GM23338 (cell line): ENCODE results near the gene THSD4. TPM values are rescaled to one million over a fixed set of nuclear protein-coding genes. Genes with fewer than 3 reads are reported as not detected.

Experiments
- ATAC-seq: fragments of 200-7000 bp; cut with Tn5 transposase; 3 replicates; pipeline ENCODE4 v1.9.1; 2020
- DNase-seq: peaks from one replicate; pipeline ENCODE4 v3.0.0-alpha.2; 2015; ENCODE audit warnings: low spot score
- H2AFZ ChIP-seq: fragments of 200-600 bp; sonication (generic); 2 replicates; pipeline ENCODE4 v1.8.0; 2016; ENCODE audit warnings: antibody characterized with exemption, mild to moderate bottlenecking, moderate library complexity
- H3F3A ChIP-seq: fragments of 200-600 bp; sonication (generic); replicated peaks from 2 replicates; pipeline ENCODE4 v1.8.0; 2017; ENCODE audit warnings: antibody characterized with exemption, mixed run types, low read depth
- H3K27ac ChIP-seq: fragments of 200-600 bp; sonication (generic); 2 replicates; pipeline ENCODE4 v1.6.1; 2016; ENCODE audit warnings: low read depth
- H3K27me3 ChIP-seq: fragments of 200-600 bp; sonication (generic); 2 replicates; pipeline ENCODE4 v1.8.0; 2016; ENCODE audit warnings: mild to moderate bottlenecking, mixed run types, moderate library complexity; ENCODE audit not compliant: insufficient read depth
- H3K36me3 ChIP-seq: fragments of 200-600 bp; sonication (generic); 2 replicates; pipeline ENCODE4 v1.8.0; 2016; ENCODE audit warnings: mild to moderate bottlenecking; ENCODE audit not compliant: insufficient read depth
- H3K4me1 ChIP-seq: fragments of 200-600 bp; sonication (generic); 2 replicates; pipeline ENCODE4 v1.8.0; 2016; ENCODE audit warnings: mild to moderate bottlenecking, moderate library complexity; ENCODE audit not compliant: insufficient read depth
- H3K4me2 ChIP-seq: fragments of 200-600 bp; sonication (generic); 2 replicates; pipeline ENCODE4 v1.7.1; 2017; ENCODE audit warnings: mixed run types
- H3K4me3 ChIP-seq: fragments of 200-600 bp; sonication (generic); 2 replicates; pipeline ENCODE4 v1.6.1; 2016; ENCODE audit warnings: mixed run types
- H3K79me2 ChIP-seq: fragments of 200-600 bp; sonication (generic); replicated peaks from 2 replicates; pipeline ENCODE4 v1.8.0; 2017; ENCODE audit warnings: mild to moderate bottlenecking; ENCODE audit not compliant: insufficient read depth
- H3K9me2 ChIP-seq: fragments of 200-600 bp; sonication (generic); 2 replicates; pipeline ENCODE4 v1.8.0; 2017; ENCODE audit not compliant: insufficient read depth
- H4K20me1 ChIP-seq: fragments of 200-600 bp; sonication (generic); replicated peaks from 2 replicates; pipeline ENCODE4 v1.8.0; 2017; ENCODE audit warnings: mild to moderate bottlenecking; ENCODE audit not compliant: insufficient read depth
- H3K27ac Mint-ChIP-seq: 2 replicates; pipeline ENCODE4 v1.8.0; 2020; ENCODE audit warnings: inconsistent platforms, mild to moderate bottlenecking, moderate library complexity, mixed read lengths
- H3K27me3 Mint-ChIP-seq: 3 replicates; pipeline ENCODE4 v1.8.0; 2022; ENCODE audit warnings: low read depth, mild to moderate bottlenecking, moderate library complexity, mixed read lengths, inconsistent platforms; ENCODE audit not compliant: insufficient read depth, poor library complexity
- H3K36me3 Mint-ChIP-seq: 3 replicates; pipeline ENCODE4 v1.8.0; 2021; ENCODE audit warnings: low read depth, mild to moderate bottlenecking, inconsistent platforms, moderate library complexity, mixed read lengths
- H3K4me1 Mint-ChIP-seq: 3 replicates; pipeline ENCODE4 v1.8.0; 2020; ENCODE audit warnings: mild to moderate bottlenecking, inconsistent platforms, mixed read lengths
- H3K4me3 Mint-ChIP-seq: 3 replicates; pipeline ENCODE4 v1.8.0; 2021; ENCODE audit warnings: moderate library complexity, mild to moderate bottlenecking, inconsistent platforms, mixed read lengths
- H3K9me3 Mint-ChIP-seq: 3 replicates; pipeline ENCODE4 v1.8.0; 2020; ENCODE audit warnings: moderate library complexity, mild to moderate bottlenecking, inconsistent platforms, mixed read lengths
- CREB1 ChIP-seq: fragments of 250-450 bp; sonication (Bioruptor Pico); IDR thresholded peaks from 2 replicates; pipeline ENCODE4 v1.5.0; 2020; ENCODE audit warnings: low read depth, mild to moderate bottlenecking, moderate library complexity
- CTCF ChIP-seq, 2 experiments: fragments of 200-600 bp in 1 of 2; sonication (generic) in 1 of 2; conservative IDR thresholded peaks; 2 replicates each; pipeline versions ENCODE4 v1.5.1 to v1.6.1; 2016 to 2017; ENCODE audit warnings: antibody characterized with exemption in 2 of 2, low read depth in 2 of 2, mild to moderate bottlenecking in 2 of 2, moderate library complexity in 1 of 2
- EZH2 ChIP-seq: fragments of 200-600 bp; sonication (generic); IDR thresholded peaks from one replicate; pipeline ENCODE4 v1.8.0; 2017; ENCODE audit warnings: antibody characterized with exemption, mild to moderate bottlenecking, low read depth; ENCODE audit not compliant: unreplicated experiment
- EZH2phosphoT487 ChIP-seq: fragments of 200-600 bp; sonication (generic); IDR thresholded peaks from one replicate; pipeline ENCODE4 v1.8.1; 2018; ENCODE audit warnings: antibody characterized with exemption; ENCODE audit not compliant: unreplicated experiment
- JUNB ChIP-seq: IDR thresholded peaks from one replicate; pipeline ENCODE4 v1.6.1; 2016; ENCODE audit warnings: antibody characterized with exemption; ENCODE audit not compliant: unreplicated experiment
- NANOG ChIP-seq: IDR thresholded peaks from 2 replicates; pipeline ENCODE4 v1.6.1; 2016; ENCODE audit warnings: antibody characterized with exemption, borderline replicate concordance
- REST ChIP-seq: IDR thresholded peaks from one replicate; pipeline ENCODE4 v1.6.1; 2018; ENCODE audit warnings: antibody characterized with exemption; ENCODE audit not compliant: unreplicated experiment
- STAT1 ChIP-seq: IDR thresholded peaks from one replicate; pipeline ENCODE4 v1.6.1; 2016; ENCODE audit warnings: antibody characterized with exemption; ENCODE audit not compliant: unreplicated experiment
- ZNF331 ChIP-seq: fragments of 250-450 bp; sonication (Bioruptor Pico); IDR thresholded peaks from 2 replicates; pipeline ENCODE4 v1.5.0; 2020; ENCODE audit warnings: low read depth, mild to moderate bottlenecking, moderate library complexity
- ZNF462 ChIP-seq: fragments of 250-450 bp; sonication (Bioruptor Pico); IDR thresholded peaks from 2 replicates; pipeline ENCODE4 v1.5.0; 2020; ENCODE audit warnings: mild to moderate bottlenecking, moderate library complexity
- polyA plus RNA-seq: library from polyadenylated mRNA; unstranded; fragments of >200 nt; fragmentation: Nextera tagmentation; extraction: Ambion mirVana; gene quantifications from 2 replicates; pipeline ENCODE4 v1.2.1, GENCODE V29; 2016
- total RNA-seq: library from RNA; depleted of rRNA; stranded (reverse); fragments of >200 nt; shearing (Covaris generic); gene quantifications from 2 replicates; pipeline ENCODE4 v1.2.3, GENCODE V29; 2014

THSD4 gene
- total and polyA plus RNA-seq, 2 experiments from 2014 or later, result 2.0 to 7.4 TPM

GRCh38 chr15:71597126-71597525, 481.9 kb downstream of the THSD4 start (continued):
- TF ChIP-seq ZNF462 (CRISPR knock-in tag) (no peak), ZNF331 (CRISPR knock-in tag) (no peak)

GRCh38 chr15:71597637-71598036, 482.4 kb downstream of the THSD4 start:
- H3K36me3 ChIP-seq, result no peaks in the 10 kb centered on the region
- H3F3A ChIP-seq, result no peaks in the 10 kb centered on the region
- H3K36me3 Mint-ChIP-seq, result peaks cover 7% of the 10 kb centered on the region; the same call in 1 of the 3 replicates
- no peaks in the 10 kb centered on the region for H3K9me2 ChIP-seq
- no peaks in the 10 kb centered on the region for H3K79me2 ChIP-seq
- no peak overlapping the region for H3K4me3 ChIP-seq
- ATAC-seq, result no peak
- peaks cover 2% of the 10 kb centered on the region for H3K27me3 Mint-ChIP-seq
- H3K27ac Mint-ChIP-seq, result no peak overlapping the region
- H3K4me3 Mint-ChIP-seq, result no peak overlapping the region
- no peaks in the 10 kb centered on the region for H3K4me1 ChIP-seq
- no peak for DNase-seq
- H2AFZ ChIP-seq, result no peak overlapping the region
- peaks cover 11% of the 10 kb centered on the region; the same call in 2 of the 3 replicates for H3K4me1 Mint-ChIP-seq
- H3K27ac ChIP-seq, result no peak overlapping the region
- no peaks in the 10 kb centered on the region for H4K20me1 ChIP-seq
- TF ChIP-seq JUNB (no peak), EZH2phosphoT487 (no peak), ZNF331 (CRISPR knock-in tag) (no peak), NANOG (no peak), CTCF (conservative IDR thresholded peaks at IDR 0.05; ENCODE audit: low read depth in 2 of 2) (no peak), REST (no peak), STAT1 (no peak), EZH2 (no peak), CREB1 (no peak)
- no peaks in the 10 kb centered on the region for H3K27me3 ChIP-seq
- H3K4me2 ChIP-seq, result no peak overlapping the region
- H3K9me3 Mint-ChIP-seq, result peaks cover 6% of the 10 kb centered on the region; the same call in 1 of the 3 replicates
